Left ventricle myocardium inferior (tissue), 1 donor: Measurements from ENCODE around the gene BCAM. TPM values are rescaled to one million over a fixed set of nuclear protein-coding genes. Genes with fewer than 3 reads are reported as not detected.
"Not testable (repeated sequence)": the region's sequence is repeated elsewhere in the genome, so short reads cannot be mapped to it uniquely, and the experiment has no call there.

ENCODE experiments used
- DNase-seq: peaks from one replicate; pipeline ENCODE4 v3.0.0-alpha.2; 2020
- H3K27ac ChIP-seq: fragments of 200-600 bp; replicated peaks from 2 replicates; pipeline ENCODE4 v1.8.0; 2021
- H3K27me3 ChIP-seq: fragments of 200-600 bp; 2 replicates; pipeline ENCODE4 v1.8.0; 2021; ENCODE audit warnings: low read depth
- H3K36me3 ChIP-seq: fragments of 200-600 bp; 2 replicates; pipeline ENCODE4 v1.8.0; 2021
- H3K4me1 ChIP-seq: fragments of 200-600 bp; 2 replicates; pipeline ENCODE4 v1.8.0; 2021
- H3K4me3 ChIP-seq: fragments of 200-600 bp; 2 replicates; pipeline ENCODE4 v1.8.0; 2021; ENCODE audit warnings: mild to moderate bottlenecking, moderate library complexity
- H3K9me3 ChIP-seq: fragments of 200-600 bp; replicated peaks from 2 replicates; pipeline ENCODE4 v1.8.0; 2021
- CTCF ChIP-seq: fragments of 200-600 bp; IDR thresholded peaks from 2 replicates; pipeline ENCODE4 v1.8.0; 2021; ENCODE audit warnings: antibody characterized with exemption, mild to moderate bottlenecking, borderline replicate concordance
- intact Hi-C: fragments of 100-400 bp; cut with micrococcal nuclease; formaldehyde crosslinking; loops from one replicate; pipeline ENCODE4 v1.11.0; 2022
- total RNA-seq: library from RNA; stranded (reverse); fragmentation: NEBNext Ultra II Directional; extraction: Animal tissue kit (Norgen Biotek cat#: 25700); gene quantifications from one replicate; pipeline ENCODE4 v1.2.1, GENCODE V29; 2021
- donor health status: DM: no; HTN: yes; CAD: no; lungs with severe emphysema.

Gene BCAM
- total RNA-seq, 1 donor from 2014 or later: 91.9 TPM

DNA sequence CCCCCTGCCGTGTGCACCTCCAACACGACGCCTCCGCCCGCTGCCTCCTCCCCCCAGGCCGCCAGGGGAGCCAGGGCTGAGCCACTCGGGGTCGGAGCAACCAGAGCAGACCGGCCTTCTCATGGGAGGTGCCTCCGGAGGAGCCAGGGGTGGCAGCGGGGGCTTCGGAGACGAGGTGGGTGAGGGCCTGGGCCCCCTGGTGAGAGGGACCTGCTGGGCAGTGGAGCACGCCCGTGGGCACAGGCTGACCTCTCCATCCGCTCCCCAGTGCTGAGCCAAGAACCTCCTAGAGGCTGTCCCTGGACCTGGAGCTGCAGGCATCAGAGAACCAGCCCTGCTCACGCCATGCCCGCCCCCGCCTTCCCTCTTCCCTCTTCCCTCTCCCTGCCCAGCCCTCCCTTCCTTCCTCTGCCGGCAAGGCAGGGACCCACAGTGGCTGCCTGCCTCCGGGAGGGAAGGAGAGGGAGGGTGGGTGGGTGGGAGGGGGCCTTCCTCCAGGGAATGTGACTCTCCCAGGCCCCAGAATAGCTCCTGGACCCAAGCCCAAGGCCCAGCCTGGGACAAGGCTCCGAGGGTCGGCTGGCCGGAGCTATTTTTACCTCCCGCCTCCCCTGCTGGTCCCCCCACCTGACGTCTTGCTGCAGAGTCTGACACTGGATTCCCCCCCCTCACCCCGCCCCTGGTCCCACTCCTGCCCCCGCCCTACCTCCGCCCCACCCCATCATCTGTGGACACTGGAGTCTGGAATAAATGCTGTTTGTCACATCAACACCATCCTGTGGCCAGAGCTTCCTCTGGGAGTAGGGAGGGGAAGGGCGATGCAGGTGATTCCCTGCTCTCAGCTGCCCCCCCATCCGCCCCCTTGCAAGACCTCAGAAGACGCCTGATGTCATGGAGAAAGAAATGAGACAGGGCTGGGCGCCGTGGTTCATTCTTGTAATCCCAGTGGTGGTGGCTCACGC, 12.0 kb downstream of the BCAM start:
- peaks cover 30% of the 10 kb centered on the region for H3K4me1 ChIP-seq
- H3K9me3 ChIP-seq: no peaks in the 10 kb centered on the region
- H3K27ac ChIP-seq: peak overlapping the region; percentile 93
- intact Hi-C loops: no loop called here
- H3K4me3 ChIP-seq: peak overlapping the region; percentile 50
- peaks cover 11% of the 10 kb centered on the region for H3K36me3 ChIP-seq
- DNase-seq: peak; percentile 79
- H3K27me3 ChIP-seq: no peaks in the 10 kb centered on the region
- TF ChIP-seq CTCF: peak; percentile 10

DNA sequence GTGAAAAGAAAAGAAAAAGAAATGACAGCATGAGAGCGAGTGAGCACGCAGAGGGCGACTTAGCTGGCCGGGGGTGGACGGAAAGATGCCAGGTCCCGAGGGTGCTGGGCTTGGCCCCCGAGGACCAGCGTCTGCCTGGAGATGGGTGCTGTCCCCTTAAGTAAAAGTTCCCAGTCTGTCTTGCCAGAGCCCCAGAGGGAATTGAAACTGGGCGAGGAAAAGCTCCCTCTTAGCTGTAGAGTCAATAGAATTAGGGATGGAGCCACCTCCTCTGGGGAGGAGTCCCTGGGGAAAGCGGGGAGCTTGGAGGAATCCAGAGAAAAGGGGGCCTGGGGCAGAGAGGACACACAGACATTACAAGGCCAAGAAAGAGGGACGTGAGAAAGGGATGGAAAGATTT, 13.3 kb downstream of the BCAM start:
- Histone ChIP-seq H3K27me3 (no peaks in the 10 kb centered on the region), H3K27ac (peak overlapping the region; percentile 93), H3K36me3 (peaks cover 11% of the 10 kb centered on the region), H3K4me3 (no peak overlapping the region), H3K4me1 (peaks cover 30% of the 10 kb centered on the region), H3K9me3 (no peaks in the 10 kb centered on the region)
- no peak for DNase-seq
- intact Hi-C loops: no loop called here
- no peak for TF ChIP-seq CTCF

DNA sequence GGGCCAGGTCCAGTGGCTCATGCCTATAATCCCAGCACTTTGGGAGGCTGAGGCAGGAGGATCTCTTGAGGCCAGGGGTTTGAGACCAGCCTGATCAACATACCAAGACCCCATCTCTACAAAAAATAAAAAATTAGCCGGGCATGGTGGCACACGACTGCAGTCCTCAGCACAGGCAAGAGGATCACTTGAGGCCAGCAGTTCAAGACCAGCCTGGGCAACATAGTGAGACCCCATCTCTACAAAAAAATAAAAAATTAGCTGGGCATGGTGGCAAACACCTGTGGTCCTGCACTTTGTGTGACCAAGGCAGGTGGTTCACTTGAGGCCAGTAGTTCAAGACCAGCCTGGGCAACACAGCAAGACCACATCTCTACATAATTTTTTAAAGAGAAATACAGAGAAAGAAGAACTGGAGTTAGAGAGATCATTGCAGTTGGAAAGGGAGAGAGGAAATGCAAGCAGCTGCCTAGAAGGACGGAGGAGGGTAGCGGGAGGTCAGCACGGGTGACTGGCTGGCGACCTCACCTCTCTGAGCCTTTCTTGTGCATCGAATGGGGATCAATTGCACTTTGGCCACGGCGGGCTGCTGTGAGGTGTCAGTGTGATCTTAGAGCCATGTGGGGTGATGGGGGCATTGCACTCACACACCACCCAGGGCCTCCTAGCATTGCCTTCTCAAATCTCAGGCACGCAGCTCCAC, 13.9 kb downstream of the BCAM start:
- H3K4me3 ChIP-seq: no peak overlapping the region
- intact Hi-C loops: no loop called here
- peak overlapping the region; percentile 93 for H3K27ac ChIP-seq
- peaks cover 30% of the 10 kb centered on the region for H3K4me1 ChIP-seq
- no peak for DNase-seq
- peaks cover 11% of the 10 kb centered on the region for H3K36me3 ChIP-seq
- TF ChIP-seq CTCF: no peak
- no peaks in the 10 kb centered on the region for H3K9me3 ChIP-seq
- H3K27me3 ChIP-seq: no peaks in the 10 kb centered on the region

DNA sequence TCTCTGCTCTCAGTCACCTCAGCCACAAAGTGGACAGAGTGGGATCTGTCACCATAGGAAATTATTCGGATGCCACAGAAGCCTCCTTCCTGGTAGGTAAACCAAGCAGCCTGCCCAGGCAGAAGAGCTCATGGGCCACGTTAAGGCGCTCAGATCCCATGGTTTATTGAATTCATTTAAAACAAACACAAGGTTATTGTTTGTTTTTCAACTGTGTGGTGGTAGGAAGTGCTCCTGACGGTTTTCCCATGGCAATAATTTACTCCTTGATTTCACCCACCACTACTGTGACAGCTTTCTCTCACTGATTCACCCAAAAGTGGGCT, 14.4 kb downstream of the BCAM start:
- TF ChIP-seq CTCF: no peak
- no peaks in the 10 kb centered on the region for H3K9me3 ChIP-seq
- H3K36me3 ChIP-seq: peaks cover 9% of the 10 kb centered on the region
- intact Hi-C loops: no loop called here
- no peak overlapping the region for H3K4me3 ChIP-seq
- no peak for DNase-seq
- peak overlapping the region; percentile 93 for H3K27ac ChIP-seq
- H3K27me3 ChIP-seq: no peaks in the 10 kb centered on the region
- H3K4me1 ChIP-seq: peaks cover 30% of the 10 kb centered on the region

- intact Hi-C loops: no loop called here
- Histone ChIP-seq H3K27ac (no peak overlapping the region), H3K27me3 (no peaks in the 10 kb centered on the region), H3K4me1 (peaks cover 30% of the 10 kb centered on the region), H3K4me3 (no peak overlapping the region), H3K36me3 (no peaks in the 10 kb centered on the region), H3K9me3 (no peaks in the 10 kb centered on the region)
- no peak for DNase-seq
- no peak for TF ChIP-seq CTCF
Observed at GRCh38 chr19:44824761-44825160, 15.9 kb downstream of the BCAM start.

GRCh38 chr19:44832875-44833274, 24.0 kb downstream of the BCAM start:
- not testable (repeated sequence) for DNase-seq, H3K36me3 ChIP-seq

GRCh38 chr19:44834399-44834798, 25.5 kb downstream of the BCAM start:
- H3K4me1 ChIP-seq, intact Hi-C loops, DNase-seq, H3K9me3 ChIP-seq, H3K4me3 ChIP-seq, H3K27me3 ChIP-seq, H3K36me3 ChIP-seq, H3K27ac ChIP-seq: not testable (repeated sequence)

More at GRCh38 chr19:44832875-44833274, 24.0 kb downstream of the BCAM start:
- H3K4me3 ChIP-seq, H3K4me1 ChIP-seq, H3K27me3 ChIP-seq, H3K9me3 ChIP-seq, H3K27ac ChIP-seq, intact Hi-C loops: not testable (repeated sequence)
